Thoracic aorta (tissue), 2 donors: ENCODE measurements around the gene OCA2. TPM values are rescaled to one million over a fixed set of nuclear protein-coding genes. Genes with fewer than 3 reads are reported as not detected.

Experiments
- ATAC-seq: fragments of 150-250 bp; one replicate; pipeline ENCODE4 v1.8.0; 2017; ENCODE audit warnings: low read depth; ENCODE audit not compliant: insufficient number of reproducible peaks, low FRiP score
- DNase-seq: peaks from one replicate; pipeline ENCODE4 v3.0.0-alpha.2; 2020; ENCODE audit warnings: low spot score
- H3K27ac ChIP-seq, 2 donors: fragments of 200-600 bp; sonication (generic); 1 replicate in 1 of 2; 2 replicates in 1 of 2; pipeline ENCODE4 v1.5.1; 2016; ENCODE audit warnings: mild to moderate bottlenecking in 2 of 2, moderate library complexity in 2 of 2
- H3K27me3 ChIP-seq: fragments of 200-600 bp; sonication (generic); replicated peaks from 2 replicates; pipeline ENCODE4 v1.6.0; 2016; ENCODE audit warnings: mild to moderate bottlenecking; ENCODE audit not compliant: insufficient read depth
- H3K36me3 ChIP-seq: fragments of 200-600 bp; sonication (generic); one replicate; pipeline ENCODE4 v1.5.1; 2016
- H3K4me1 ChIP-seq, 2 donors: fragments of 200-600 bp; sonication (generic); 1 replicate in 1 of 2; 2 replicates in 1 of 2; pipeline versions ENCODE4 v1.5.1 to v1.6.0; 2016; ENCODE audit warnings: low read depth in 2 of 2, mild to moderate bottlenecking in 1 of 2; ENCODE audit not compliant: control insufficient read depth in 1 of 2
- H3K4me3 ChIP-seq: fragments of 200-600 bp; sonication (generic); 2 replicates; pipeline ENCODE4 v1.5.1; 2016; ENCODE audit warnings: mild to moderate bottlenecking
- H3K9me3 ChIP-seq: fragments of 200-600 bp; sonication (generic); 2 replicates; pipeline ENCODE4 v1.5.1; 2016
- total RNA-seq, 2 donors: library from RNA; depleted of rRNA; stranded (reverse); fragments of >200 nt; gene quantifications; one replicate each; pipeline versions ENCODE4 v1.1.0 to v1.2.3, GENCODE V29; 2016
- TF ChIP-seq, protein P1 (sequence below): fragments of 200-600 bp; sonication (generic); IDR thresholded peaks from one replicate; pipeline ENCODE4 v1.5.1; 2019; ENCODE audit warnings: antibody characterized with exemption

The OCA2 gene
- total RNA-seq, 2 donors from 2014 or later = 8.0 to 14.8 TPM

DNA sequence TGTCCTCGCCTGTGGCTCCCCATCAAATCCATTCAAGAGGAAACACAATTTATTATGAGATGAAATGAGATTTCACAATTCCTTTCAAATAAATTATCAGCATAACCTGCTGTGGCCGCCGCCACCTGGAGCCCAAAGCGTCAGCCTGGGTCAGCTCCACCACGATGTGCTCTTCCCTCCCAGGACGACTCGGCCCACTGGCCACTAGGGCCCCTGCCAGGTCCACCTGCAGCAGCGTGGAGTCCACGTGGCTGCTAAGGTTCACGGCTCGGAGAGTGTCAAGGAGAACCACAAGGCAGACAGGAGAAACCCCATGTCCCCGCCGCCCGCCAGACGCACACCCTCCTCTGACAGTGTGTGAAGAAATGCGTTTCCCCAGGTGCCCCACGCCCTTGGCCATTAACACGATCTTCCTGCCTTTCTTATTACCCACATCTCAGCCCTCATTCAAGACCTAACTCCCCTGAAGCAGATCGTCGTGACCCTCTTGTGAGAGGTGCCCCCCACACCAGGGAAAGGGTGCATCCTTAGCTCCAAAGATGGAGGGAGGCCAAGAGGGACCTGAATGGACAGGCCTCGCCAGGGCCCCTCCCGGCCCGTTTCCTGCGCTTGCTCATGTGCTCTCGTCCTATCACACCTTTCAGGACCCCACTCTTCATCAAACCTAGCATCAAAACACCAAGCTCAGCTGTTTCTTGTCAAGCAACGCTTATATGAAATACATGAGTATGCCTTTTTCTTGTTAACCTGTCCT, 80.6 kb downstream of the OCA2 start:
- no peak for DNase-seq
- no peak for ATAC-seq
- TF ChIP-seq, protein P1, sequence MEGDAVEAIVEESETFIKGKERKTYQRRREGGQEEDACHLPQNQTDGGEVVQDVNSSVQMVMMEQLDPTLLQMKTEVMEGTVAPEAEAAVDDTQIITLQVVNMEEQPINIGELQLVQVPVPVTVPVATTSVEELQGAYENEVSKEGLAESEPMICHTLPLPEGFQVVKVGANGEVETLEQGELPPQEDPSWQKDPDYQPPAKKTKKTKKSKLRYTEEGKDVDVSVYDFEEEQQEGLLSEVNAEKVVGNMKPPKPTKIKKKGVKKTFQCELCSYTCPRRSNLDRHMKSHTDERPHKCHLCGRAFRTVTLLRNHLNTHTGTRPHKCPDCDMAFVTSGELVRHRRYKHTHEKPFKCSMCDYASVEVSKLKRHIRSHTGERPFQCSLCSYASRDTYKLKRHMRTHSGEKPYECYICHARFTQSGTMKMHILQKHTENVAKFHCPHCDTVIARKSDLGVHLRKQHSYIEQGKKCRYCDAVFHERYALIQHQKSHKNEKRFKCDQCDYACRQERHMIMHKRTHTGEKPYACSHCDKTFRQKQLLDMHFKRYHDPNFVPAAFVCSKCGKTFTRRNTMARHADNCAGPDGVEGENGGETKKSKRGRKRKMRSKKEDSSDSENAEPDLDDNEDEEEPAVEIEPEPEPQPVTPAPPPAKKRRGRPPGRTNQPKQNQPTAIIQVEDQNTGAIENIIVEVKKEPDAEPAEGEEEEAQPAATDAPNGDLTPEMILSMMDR = no peak
- no peaks in the 10 kb centered on the region for H3K27me3 ChIP-seq
- no peak overlapping the region for H3K4me3 ChIP-seq
- H3K9me3 ChIP-seq = no peaks in the 10 kb centered on the region
- H3K4me1 ChIP-seq = peaks cover 0 to 5% of the 10 kb centered on the region in 2 donors
- no peaks in the 10 kb centered on the region for H3K36me3 ChIP-seq
- no peak overlapping the region for H3K27ac ChIP-seq

DNA sequence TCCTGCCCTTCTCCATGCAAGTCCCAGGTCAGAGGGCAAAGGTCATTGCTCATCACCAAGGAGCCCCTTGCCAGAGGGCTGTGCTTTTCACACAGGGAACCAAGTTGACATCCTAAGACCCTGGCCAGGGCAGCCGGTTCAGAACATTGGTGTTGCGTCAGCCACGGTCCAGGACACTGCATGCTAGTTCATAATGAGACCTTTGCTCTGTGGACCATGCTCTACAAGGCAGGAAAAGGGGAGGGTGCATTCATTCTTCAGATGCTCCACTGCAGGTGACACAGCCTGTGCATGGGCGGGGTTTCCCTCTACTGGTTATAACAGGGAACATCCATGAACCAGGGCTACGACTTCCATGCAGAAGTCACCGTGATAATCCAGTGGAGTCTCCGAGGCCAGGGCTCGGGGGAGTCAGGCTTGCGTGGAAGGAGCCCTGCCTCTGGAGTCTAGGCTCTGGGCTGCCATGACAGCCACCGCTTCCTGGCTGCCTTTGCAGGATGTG, 81.6 kb downstream of the OCA2 start:
- Histone ChIP-seq H3K4me3 (no peak overlapping the region), H3K36me3 (no peaks in the 10 kb centered on the region), H3K9me3 (no peaks in the 10 kb centered on the region), H3K4me1 (peaks cover 0 to 5% of the 10 kb centered on the region in 2 donors), H3K27me3 (no peaks in the 10 kb centered on the region), H3K27ac (no peak overlapping the region)
- DNase-seq (no peak), ATAC-seq (no peak)
- TF ChIP-seq, protein P1 = no peak

- ATAC-seq (no peak), DNase-seq (no peak)
- H3K4me1 ChIP-seq = no peaks in the 10 kb centered on the region
- no peak overlapping the region for H3K4me3 ChIP-seq
- no peaks in the 10 kb centered on the region for H3K36me3 ChIP-seq
- H3K27ac ChIP-seq = no peak overlapping the region
- TF ChIP-seq, protein P1 = no peak
- no peaks in the 10 kb centered on the region for H3K27me3 ChIP-seq
- H3K9me3 ChIP-seq = no peaks in the 10 kb centered on the region
Observed at GRCh38 chr15:28015855-28016254, 83.3 kb downstream of the OCA2 start.

- H3K4me3 ChIP-seq = no peak overlapping the region
- H3K36me3 ChIP-seq = no peaks in the 10 kb centered on the region
- no peaks in the 10 kb centered on the region for H3K9me3 ChIP-seq
- no peak for ATAC-seq
- H3K27ac ChIP-seq = no peak overlapping the region
- TF ChIP-seq, protein P1 = no peak
- H3K27me3 ChIP-seq = no peaks in the 10 kb centered on the region
- no peak for DNase-seq
- no peaks in the 10 kb centered on the region for H3K4me1 ChIP-seq
Observed at GRCh38 chr15:28014623-28015200, 84.4 kb downstream of the OCA2 start.

DNA sequence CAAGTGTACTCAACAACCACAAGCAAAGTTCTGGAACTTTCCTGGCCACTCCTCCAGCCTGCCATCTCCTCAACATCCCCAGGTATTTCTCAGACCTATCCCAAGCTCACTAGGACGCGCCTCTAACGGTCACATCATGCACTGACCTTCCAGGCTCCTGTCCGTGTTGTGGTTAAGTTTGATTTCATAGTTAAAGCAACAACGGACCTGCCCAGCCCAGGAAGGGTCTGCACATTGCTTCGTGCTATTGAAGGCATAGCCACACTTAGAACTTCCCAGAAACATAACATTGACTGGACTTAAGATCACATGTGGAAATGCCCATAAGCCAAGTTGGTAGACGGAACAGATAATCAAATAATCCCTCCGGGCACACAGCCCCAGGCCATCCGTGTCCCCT, 85.1 kb downstream of the OCA2 start:
- no peaks in the 10 kb centered on the region for H3K4me1 ChIP-seq
- ATAC-seq = no peak
- no peaks in the 10 kb centered on the region for H3K9me3 ChIP-seq
- no peak for DNase-seq
- H3K36me3 ChIP-seq = no peaks in the 10 kb centered on the region
- H3K27ac ChIP-seq = no peak overlapping the region
- TF ChIP-seq, protein P1 = no peak
- no peak overlapping the region for H3K4me3 ChIP-seq
- H3K27me3 ChIP-seq = no peaks in the 10 kb centered on the region
